Uterus (tissue), 4 donors: ENCODE results near the gene CCDC60. TPM values are rescaled to one million over a fixed set of nuclear protein-coding genes. Genes with fewer than 3 reads are reported as not detected.

Experiments
- DNase-seq, 2 donors: peaks; one replicate each; pipeline ENCODE4 v3.0.0-alpha.2; 2019 to 2020
- H3K27ac ChIP-seq, 2 donors: fragments of 200-600 bp; sonication (generic); 1 replicate in 1 of 2; 2 replicates in 1 of 2; pipeline ENCODE4 v1.5.1; 2016 to 2018
- H3K27me3 ChIP-seq, 2 donors: fragments of 200-600 bp; sonication (generic); one replicate each; pipeline ENCODE4 v1.5.1; 2018 to 2019; ENCODE audit warnings: control low read depth in 1 of 2
- H3K36me3 ChIP-seq, 2 donors: fragments of 200-600 bp; sonication (generic); one replicate each; pipeline ENCODE4 v1.5.1; 2019; ENCODE audit warnings: control low read depth in 1 of 2
- H3K4me1 ChIP-seq, 2 donors: fragments of 200-600 bp; sonication (generic); one replicate each; pipeline ENCODE4 v1.5.1; 2018 to 2019; ENCODE audit warnings: control low read depth in 1 of 2
- H3K4me3 ChIP-seq, 2 donors: fragments of 200-600 bp; sonication (generic); 1 replicate in 1 of 2; 2 replicates in 1 of 2; pipeline ENCODE4 v1.5.1; 2018 to 2019; ENCODE audit warnings: mild to moderate bottlenecking in 1 of 2
- H3K9me3 ChIP-seq, 2 donors: fragments of 200-600 bp; sonication (generic); one replicate each; pipeline ENCODE4 v1.5.1; 2019; ENCODE audit warnings: control low read depth in 1 of 2
- CTCF ChIP-seq, 4 experiments: fragments of 200-600 bp in 2 of 4; fragments of 450-650 bp in 2 of 4; sonication (generic) in 2 of 4; IDR thresholded peaks; one replicate each; pipeline ENCODE4 v1.5.1; 2016 to 2019; ENCODE audit warnings: antibody characterized with exemption in 4 of 4, mild to moderate bottlenecking in 2 of 4, moderate library complexity in 1 of 4
- POLR2A ChIP-seq, 2 donors: fragments of 450-650 bp; IDR thresholded peaks; one replicate each; pipeline ENCODE4 v1.6.1; 2016; ENCODE audit warnings: antibody characterized with exemption in 2 of 2, mild to moderate bottlenecking in 1 of 2, moderate library complexity in 1 of 2
- intact Hi-C: fragments of 100-400 bp; cut with DNase I; formaldehyde crosslinking; loops from one replicate; pipeline ENCODE4 v1.15.1; 2023; ENCODE audit warnings: low total_unique reads
- total RNA-seq, 4 donors: library from RNA; depleted of rRNA in 3 of 4; stranded (reverse); fragments of >200 nt in 3 of 4; gene quantifications; one replicate each; pipeline versions ENCODE4 v1.1.0 to v1.2.4, GENCODE V29; 2014 to 2023
- donor health status: DM: yes; HTN: yes; CAD: no.

Gene CCDC60
- total RNA-seq, 4 donors from 2014 or later: 2.4 TPM; not detected in 3

- Histone ChIP-seq H3K9me3 (no peaks in the 10 kb centered on the region), H3K27ac (no peak overlapping the region), H3K27me3 (no peaks in the 10 kb centered on the region), H3K36me3 (no peaks in the 10 kb centered on the region), H3K4me3 (no peak overlapping the region), H3K4me1 (no peaks in the 10 kb centered on the region)
- intact Hi-C loops: no loop called here
- no peak for DNase-seq
- no peak for TF ChIP-seq CTCF (IDR thresholded peaks at IDR 0.05)
- no peak for TF ChIP-seq POLR2A (IDR thresholded peaks at IDR 0.05)
These were observed 166.5 kb downstream of the CCDC60 start for GRCh38 chr12:119501052-119501451.

- intact Hi-C loops: no loop called here
- Histone ChIP-seq H3K27me3 (no peaks in the 10 kb centered on the region), H3K27ac (no peak overlapping the region), H3K9me3 (no peaks in the 10 kb centered on the region), H3K4me1 (no peaks in the 10 kb centered on the region), H3K36me3 (no peaks in the 10 kb centered on the region), H3K4me3 (no peak overlapping the region)
- no peak for DNase-seq
- TF ChIP-seq CTCF (IDR thresholded peaks at IDR 0.05) (no peak), POLR2A (IDR thresholded peaks at IDR 0.05) (no peak)
These were observed 170.5 kb downstream of the CCDC60 start for GRCh38 chr12:119505001-119505400.

DNA sequence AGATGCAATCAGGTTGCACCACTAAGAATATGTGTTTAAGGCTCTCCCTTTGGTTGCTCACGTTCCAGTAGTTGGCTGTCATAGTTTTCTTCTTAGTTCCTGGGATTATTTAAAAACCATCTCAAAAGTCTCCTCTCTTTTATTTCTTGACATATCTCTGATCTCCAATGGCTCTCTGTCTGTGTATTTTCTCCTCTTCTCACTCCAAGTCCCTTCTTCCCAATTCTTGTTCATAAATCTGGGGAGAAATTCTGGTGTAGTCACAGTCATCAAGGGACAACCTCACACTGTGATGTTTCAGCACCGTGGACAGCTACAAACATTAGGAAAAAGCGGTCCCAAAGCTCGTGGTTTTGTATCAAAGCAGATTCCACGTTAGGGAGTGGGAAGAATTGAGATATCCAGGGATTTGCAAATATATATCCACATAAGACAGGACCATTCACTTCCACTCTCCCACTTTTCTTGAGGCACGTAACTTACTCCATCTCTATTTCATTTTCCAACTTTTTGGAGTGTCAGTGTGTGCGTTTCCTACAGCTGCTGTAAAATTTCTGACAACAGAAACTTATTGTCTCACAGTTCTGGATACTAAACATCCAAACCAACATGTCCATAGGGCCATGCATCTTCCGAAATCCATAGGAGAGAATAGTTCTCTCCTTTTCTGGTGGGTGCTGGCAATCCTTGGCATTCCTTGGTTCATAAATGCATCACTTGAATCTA, 178.4 kb downstream of the CCDC60 start:
- H3K4me1 ChIP-seq: no peaks in the 10 kb centered on the region
- intact Hi-C loops: no loop called here

DNA sequence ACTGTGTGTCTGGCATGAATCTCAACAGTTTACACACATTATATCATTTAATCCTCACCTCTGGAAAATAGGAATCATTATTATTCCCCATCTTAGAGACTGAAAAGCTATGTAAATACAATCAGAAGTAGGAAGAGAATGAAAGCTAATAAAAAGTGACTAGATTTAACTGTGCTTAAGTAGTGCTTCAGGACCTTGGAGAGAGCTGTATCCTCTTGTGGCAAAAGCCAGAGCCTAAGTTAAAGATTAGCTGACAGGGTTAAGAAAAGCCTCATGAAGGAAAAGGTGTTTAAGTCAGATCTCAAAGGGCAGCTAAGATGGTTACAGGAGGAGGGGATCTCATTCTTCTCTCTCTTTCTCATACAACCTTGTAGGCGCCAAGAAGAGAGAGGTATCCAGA, 193.7 kb downstream of the CCDC60 start:
- Histone ChIP-seq H3K36me3 (no peaks in the 10 kb centered on the region), H3K4me3 (no peak overlapping the region), H3K9me3 (no peaks in the 10 kb centered on the region), H3K27ac (no peak overlapping the region), H3K4me1 (no peaks in the 10 kb centered on the region), H3K27me3 (no peaks in the 10 kb centered on the region)
- TF ChIP-seq CTCF (IDR thresholded peaks at IDR 0.05) (no peak), POLR2A (IDR thresholded peaks at IDR 0.05) (no peak)
- intact Hi-C loops: no loop called here
- DNase-seq: no peak

More for the DNA sequence above, 178.4 kb downstream of the CCDC60 start:
- Histone ChIP-seq H3K9me3 (no peaks in the 10 kb centered on the region), H3K27me3 (no peaks in the 10 kb centered on the region), H3K36me3 (no peaks in the 10 kb centered on the region), H3K4me3 (no peak overlapping the region), H3K27ac (no peak overlapping the region)
- no peak for DNase-seq
- no peak for TF ChIP-seq CTCF (IDR thresholded peaks at IDR 0.05)
- TF ChIP-seq POLR2A (IDR thresholded peaks at IDR 0.05): no peak

DNA sequence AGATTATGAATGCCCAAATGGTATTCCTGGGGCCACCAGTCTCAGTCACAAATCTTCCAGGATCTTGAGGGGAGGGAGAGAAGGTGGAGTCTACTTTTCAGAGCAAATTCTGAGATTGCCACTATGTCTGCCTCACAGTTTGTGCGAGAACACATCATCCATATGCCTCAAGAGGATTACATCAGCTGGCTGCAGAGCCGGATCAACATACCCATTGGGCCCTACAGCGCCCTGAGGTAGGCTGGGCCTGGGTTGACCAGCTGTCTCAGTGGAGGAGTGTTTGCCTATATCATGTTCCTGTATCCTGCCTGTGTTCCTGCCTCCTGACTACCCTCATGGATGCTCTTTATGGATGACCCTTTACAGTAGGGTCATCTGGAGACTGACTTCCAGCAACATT, 205.9 kb downstream of the CCDC60 start:
- Histone ChIP-seq H3K27ac (no peak overlapping the region), H3K27me3 (no peaks in the 10 kb centered on the region), H3K36me3 (no peaks in the 10 kb centered on the region), H3K4me3 (no peak overlapping the region), H3K4me1 (no peaks in the 10 kb centered on the region), H3K9me3 (no peaks in the 10 kb centered on the region)
- TF ChIP-seq POLR2A (IDR thresholded peaks at IDR 0.05): no peak
- TF ChIP-seq CTCF (IDR thresholded peaks at IDR 0.05): no peak
- no peak for DNase-seq
- intact Hi-C loops: no loop called here
